ENCODE measurements around the gene EVI5. TPM values are rescaled to one million over a fixed set of nuclear protein-coding genes. Genes with fewer than 3 reads are reported as not detected.

EVI5 gene
- polyA plus RNA-seq, 1 donor from 2014 or later, result 8.5 TPM

- no peaks in the 10 kb centered on the region for H3K27me3 ChIP-seq (ENCODE audit: insufficient read depth, low read depth, low read length)
- H2AFZ ChIP-seq (ENCODE audit: low read depth, low read length), result no peak overlapping the region
- H3K9ac ChIP-seq (ENCODE audit: low read length), result no peak overlapping the region
- H3K4me3 ChIP-seq (ENCODE audit: low read length), result no peak overlapping the region
- no peaks in the 10 kb centered on the region for H3K9me3 ChIP-seq (ENCODE audit: low read length)
- H3K79me2 ChIP-seq (replicated peaks; ENCODE audit: insufficient read depth, low read length), result no peaks in the 10 kb centered on the region
- no peaks in the 10 kb centered on the region for H3K9me2 ChIP-seq (ENCODE audit: insufficient read depth, low read length)
- no peaks in the 10 kb centered on the region for H3F3A ChIP-seq (ENCODE audit: insufficient read depth, low read length, poor library complexity, severe bottlenecking)
- H4K20me1 ChIP-seq (ENCODE audit: insufficient read depth), result no peaks in the 10 kb centered on the region
- no peak overlapping the region for H3K27ac ChIP-seq (ENCODE audit: low read length)
- TF ChIP-seq SMC3 (conservative IDR thresholded peaks at IDR 0.05; ENCODE audit: poor library complexity) (no peak), MXI1 (conservative IDR thresholded peaks at IDR 0.05; ENCODE audit: poor library complexity, severe bottlenecking) (no peak)
- TF ChIP-seq, protein P1, sequence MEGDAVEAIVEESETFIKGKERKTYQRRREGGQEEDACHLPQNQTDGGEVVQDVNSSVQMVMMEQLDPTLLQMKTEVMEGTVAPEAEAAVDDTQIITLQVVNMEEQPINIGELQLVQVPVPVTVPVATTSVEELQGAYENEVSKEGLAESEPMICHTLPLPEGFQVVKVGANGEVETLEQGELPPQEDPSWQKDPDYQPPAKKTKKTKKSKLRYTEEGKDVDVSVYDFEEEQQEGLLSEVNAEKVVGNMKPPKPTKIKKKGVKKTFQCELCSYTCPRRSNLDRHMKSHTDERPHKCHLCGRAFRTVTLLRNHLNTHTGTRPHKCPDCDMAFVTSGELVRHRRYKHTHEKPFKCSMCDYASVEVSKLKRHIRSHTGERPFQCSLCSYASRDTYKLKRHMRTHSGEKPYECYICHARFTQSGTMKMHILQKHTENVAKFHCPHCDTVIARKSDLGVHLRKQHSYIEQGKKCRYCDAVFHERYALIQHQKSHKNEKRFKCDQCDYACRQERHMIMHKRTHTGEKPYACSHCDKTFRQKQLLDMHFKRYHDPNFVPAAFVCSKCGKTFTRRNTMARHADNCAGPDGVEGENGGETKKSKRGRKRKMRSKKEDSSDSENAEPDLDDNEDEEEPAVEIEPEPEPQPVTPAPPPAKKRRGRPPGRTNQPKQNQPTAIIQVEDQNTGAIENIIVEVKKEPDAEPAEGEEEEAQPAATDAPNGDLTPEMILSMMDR (IDR thresholded peaks at IDR 0.05; ENCODE audit: poor library complexity, severe bottlenecking), result no peak
- H3K4me2 ChIP-seq (ENCODE audit: low read length), result no peak overlapping the region
- H3K36me3 ChIP-seq (ENCODE audit: insufficient read depth, low read length), result no peaks in the 10 kb centered on the region
These were observed 35.6 kb upstream of the EVI5 start for GRCh38 chr1:92820551-92820950.

- H3K9me3 ChIP-seq (ENCODE audit: low read length), result no peaks in the 10 kb centered on the region
- no peak overlapping the region for H2AFZ ChIP-seq (ENCODE audit: low read depth, low read length)
- no peaks in the 10 kb centered on the region for H3K27me3 ChIP-seq (ENCODE audit: insufficient read depth, low read depth, low read length)
- H3K9me2 ChIP-seq (ENCODE audit: insufficient read depth, low read length), result no peaks in the 10 kb centered on the region
- H3K4me3 ChIP-seq (ENCODE audit: low read length), result no peak overlapping the region
- no peaks in the 10 kb centered on the region for H4K20me1 ChIP-seq (ENCODE audit: insufficient read depth)
- TF ChIP-seq, protein P1 (IDR thresholded peaks at IDR 0.05; ENCODE audit: poor library complexity, severe bottlenecking), result no peak
- no peak for TF ChIP-seq POLR2AphosphoS5 (IDR thresholded peaks at IDR 0.05)
- no peak overlapping the region for H3K4me2 ChIP-seq (ENCODE audit: low read length)
- no peaks in the 10 kb centered on the region for H3K79me2 ChIP-seq (replicated peaks; ENCODE audit: insufficient read depth, low read length)
- no peaks in the 10 kb centered on the region for H3F3A ChIP-seq (ENCODE audit: insufficient read depth, low read length, poor library complexity, severe bottlenecking)
- no peak overlapping the region for H3K9ac ChIP-seq (ENCODE audit: low read length)
- no peak overlapping the region for H3K27ac ChIP-seq (ENCODE audit: low read length)
- H3K36me3 ChIP-seq (ENCODE audit: insufficient read depth, low read length), result no peaks in the 10 kb centered on the region
These were observed 35.1 kb upstream of the EVI5 start for GRCh38 chr1:92820024-92820423.

DNA sequence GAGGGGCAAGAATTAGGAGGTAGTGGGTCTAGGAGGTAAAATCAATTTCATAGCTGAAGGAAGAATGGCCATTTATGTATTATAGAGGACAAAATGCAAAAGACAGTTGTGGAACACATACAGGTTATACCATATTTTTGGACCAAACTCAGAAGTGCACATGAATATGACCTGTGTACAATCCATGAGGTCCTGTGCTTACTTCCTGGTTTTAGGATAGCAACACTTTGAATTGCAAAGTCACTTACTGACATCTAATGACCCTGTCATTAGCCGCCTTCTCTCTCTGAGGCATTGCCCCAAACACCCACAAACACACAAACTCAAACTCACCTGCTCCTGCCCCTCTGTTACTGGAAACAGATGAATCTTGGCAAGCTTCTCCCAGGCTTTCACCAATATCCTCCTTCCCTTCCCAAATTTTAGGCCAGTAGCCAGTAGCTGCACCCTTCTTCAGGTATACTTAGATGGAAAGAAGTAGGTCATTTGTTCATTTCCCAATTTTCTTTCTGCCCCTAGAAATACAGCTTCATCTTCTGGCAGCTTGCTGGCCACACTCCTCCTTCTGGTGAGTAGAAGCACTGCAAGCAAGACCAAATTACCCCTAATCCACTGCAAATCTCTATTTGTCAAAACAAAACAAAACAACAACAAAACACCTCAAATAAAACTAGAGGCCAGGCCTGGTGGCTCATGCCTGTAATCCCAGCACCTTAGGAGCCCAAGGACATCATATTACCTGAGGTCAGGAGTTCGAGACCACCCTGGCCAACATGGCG is 33.3 kb upstream of the EVI5 start:
- H4K20me1 ChIP-seq (ENCODE audit: insufficient read depth), result no peaks in the 10 kb centered on the region
- no peaks in the 10 kb centered on the region for H3K9me2 ChIP-seq (ENCODE audit: insufficient read depth, low read length)
- no peaks in the 10 kb centered on the region for H3K27me3 ChIP-seq (ENCODE audit: insufficient read depth, low read depth, low read length)
- no peak overlapping the region for H2AFZ ChIP-seq (ENCODE audit: low read depth, low read length)
- H3K4me2 ChIP-seq (ENCODE audit: low read length), result no peak overlapping the region
- no peaks in the 10 kb centered on the region for H3K79me2 ChIP-seq (replicated peaks; ENCODE audit: insufficient read depth, low read length)
- H3K27ac ChIP-seq (ENCODE audit: low read length), result no peak overlapping the region
- H3K36me3 ChIP-seq (ENCODE audit: insufficient read depth, low read length), result no peaks in the 10 kb centered on the region
- H3K9me3 ChIP-seq (ENCODE audit: low read length), result no peaks in the 10 kb centered on the region
- no peaks in the 10 kb centered on the region for H3F3A ChIP-seq (ENCODE audit: insufficient read depth, low read length, poor library complexity, severe bottlenecking)
- no peak overlapping the region for H3K9ac ChIP-seq (ENCODE audit: low read length)
- H3K4me3 ChIP-seq (ENCODE audit: low read length), result no peak overlapping the region
- no peak for TF ChIP-seq RAD21 (conservative IDR thresholded peaks at IDR 0.05)
- no peak for TF ChIP-seq POLR2AphosphoS5 (IDR thresholded peaks at IDR 0.05)
- TF ChIP-seq, protein P1 (IDR thresholded peaks at IDR 0.05; ENCODE audit: poor library complexity, severe bottlenecking), result peak; percentile 39
- peak; percentile 30 for TF ChIP-seq SMC3 (conservative IDR thresholded peaks at IDR 0.05; ENCODE audit: poor library complexity)
